KG1 (cell line): ENCODE data around the gene MUC3A.
"Not testable (repeated sequence)": the region's sequence is repeated elsewhere in the genome, so short reads cannot be mapped to it uniquely, and the experiment has no call there.

Source experiments
- DNase-seq: peaks from one replicate; lab custom pipeline; 2025; lab: John Stamatoyannopoulos, UW

The MUC3A gene

GRCh38 chr7:100949227-100949932, at the start of gene MUC3A:
Gene MUC3A, plus strand, starts transcription at chr7:100949534. Its CDS starts 91 bp downstream, at chr7:100949625.
- DNase-seq: no peak

GRCh38 chr7:100900978-100901377, 48.4 kb upstream of the MUC3A start:
- DNase-seq: no peak

- no peak for DNase-seq
Observed at GRCh38 chr7:100901921-100902332, 47.4 kb upstream of the MUC3A start.

GRCh38 chr7:100902638-100903037, 46.7 kb upstream of the MUC3A start:
- no peak for DNase-seq

GRCh38 chr7:100908512-100908911, 40.8 kb upstream of the MUC3A start:
- no peak for DNase-seq

GRCh38 chr7:100910443-100910842, 38.9 kb upstream of the MUC3A start:
- DNase-seq: not testable (repeated sequence)

- DNase-seq: no peak
Observed at GRCh38 chr7:100911484-100911883, 37.9 kb upstream of the MUC3A start.

- DNase-seq: no peak
Observed at GRCh38 chr7:100914208-100914878, 35.0 kb upstream of the MUC3A start.

GRCh38 chr7:100914879-100915447, 34.4 kb upstream of the MUC3A start:
- DNase-seq: no peak

- not testable (repeated sequence) for DNase-seq
Observed at GRCh38 chr7:100919335-100919734, 30.0 kb upstream of the MUC3A start.

- DNase-seq: not testable (repeated sequence)
Observed at GRCh38 chr7:100919779-100920437, 29.4 kb upstream of the MUC3A start.

GRCh38 chr7:100921039-100921438, 28.3 kb upstream of the MUC3A start:
- DNase-seq: no peak

- DNase-seq: not testable (repeated sequence)
Observed at GRCh38 chr7:100923616-100924015, 25.7 kb upstream of the MUC3A start.

GRCh38 chr7:100929808-100930174, 19.5 kb upstream of the MUC3A start:
- no peak for DNase-seq

GRCh38 chr7:100933734-100934133, 15.6 kb upstream of the MUC3A start:
- no peak for DNase-seq

- DNase-seq: not testable (repeated sequence)
Observed at GRCh38 chr7:100935381-100935780, 14.0 kb upstream of the MUC3A start.

- not testable (repeated sequence) for DNase-seq
Observed at GRCh38 chr7:100936167-100936566, 13.2 kb upstream of the MUC3A start.

- no peak for DNase-seq
Observed at GRCh38 chr7:100942045-100942774, 7.1 kb upstream of the MUC3A start.

- no peak for DNase-seq
Observed at GRCh38 chr7:100943693-100944092, 5.6 kb upstream of the MUC3A start.

GRCh38 chr7:100944138-100944537, 5.2 kb upstream of the MUC3A start:
- no peak for DNase-seq

GRCh38 chr7:100946111-100946510, 3.2 kb upstream of the MUC3A start:
- no peak for DNase-seq

- DNase-seq: no peak
Observed at GRCh38 chr7:100946766-100947365, 2.5 kb upstream of the MUC3A start.
